UCSD-AML1 (cell line): ENCODE results near the gene IPO5.

Experiments used
- DNase-seq: peaks from one replicate; lab custom pipeline; 2025; ENCODE audit not compliant: unreplicated experiment; lab: John Stamatoyannopoulos, UW

The IPO5 gene

GRCh38 chr13:98054301-98054700, 100.8 kb downstream of the IPO5 start:
- DNase-seq = no peak

GRCh38 chr13:98055623-98056022, 102.1 kb downstream of the IPO5 start:
- DNase-seq = no peak

- no peak for DNase-seq
Observed at GRCh38 chr13:98056839-98057410, 103.5 kb downstream of the IPO5 start.

DNA sequence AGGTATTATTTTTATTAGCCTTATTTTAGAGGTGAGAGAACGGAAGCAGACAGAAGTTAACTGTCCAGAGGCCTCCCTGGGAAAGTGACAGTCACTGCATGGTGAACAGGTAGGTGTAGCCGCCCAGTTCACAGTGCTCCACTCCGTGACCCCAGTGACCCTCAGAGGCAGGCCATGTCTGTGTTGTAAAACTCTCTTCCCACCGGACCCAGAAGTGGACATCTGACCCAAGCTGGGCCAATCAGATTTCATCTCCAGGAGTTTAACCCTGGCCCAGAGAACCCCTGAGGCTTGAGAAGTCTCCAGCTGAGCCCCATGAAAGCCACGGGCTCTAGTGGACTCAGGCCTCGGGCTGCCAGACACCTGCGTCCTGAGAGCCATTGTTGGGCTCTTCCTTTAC, 105.8 kb downstream of the IPO5 start:
- no peak for DNase-seq

- DNase-seq = no peak
Observed at GRCh38 chr13:98060282-98060681, 106.8 kb downstream of the IPO5 start.

DNA sequence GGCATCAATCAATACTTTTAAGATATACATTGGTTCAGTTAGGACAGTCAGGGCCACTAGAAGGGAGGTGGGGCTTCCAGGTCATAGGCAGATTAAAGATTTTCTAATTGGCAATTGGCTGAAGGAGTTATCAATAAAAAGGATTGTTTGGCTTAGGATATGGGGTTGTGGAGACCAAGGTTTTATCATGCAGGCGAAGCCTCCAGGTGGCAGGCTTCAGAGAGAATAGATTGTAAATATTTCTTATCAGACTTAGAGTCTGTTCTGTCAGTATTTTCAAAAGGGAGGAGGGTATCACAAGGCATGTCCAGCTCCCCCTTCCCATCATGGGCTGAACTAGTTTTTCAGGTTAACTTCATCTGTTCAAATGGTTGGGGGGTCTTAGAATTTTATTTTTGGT, 112.0 kb downstream of the IPO5 start:
- no peak for DNase-seq

- DNase-seq = no peak
Observed at GRCh38 chr13:98066636-98067035, 113.2 kb downstream of the IPO5 start.

GRCh38 chr13:98068521-98068920, 115.0 kb downstream of the IPO5 start:
- no peak for DNase-seq

DNA sequence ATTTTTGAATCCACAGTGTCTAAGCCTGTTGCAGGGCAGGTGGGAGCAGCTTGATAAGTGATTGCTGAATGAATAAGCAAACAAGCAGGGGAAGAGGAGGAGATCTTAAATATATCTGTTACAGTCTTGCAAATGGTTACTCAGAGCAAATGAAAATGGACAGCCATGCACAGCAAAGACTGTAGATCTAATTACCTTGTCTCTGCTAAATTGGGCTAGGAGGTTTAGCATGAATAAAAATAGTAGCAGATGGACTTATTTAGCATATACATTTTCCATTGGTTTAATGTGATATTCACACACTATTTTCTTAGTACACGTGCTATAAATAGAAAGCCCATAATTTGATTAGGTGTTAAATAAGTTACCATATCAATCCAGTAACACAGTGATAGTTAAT, 116.5 kb downstream of the IPO5 start:
- no peak for DNase-seq

GRCh38 chr13:98071316-98071715, 117.8 kb downstream of the IPO5 start:
- DNase-seq = no peak

DNA sequence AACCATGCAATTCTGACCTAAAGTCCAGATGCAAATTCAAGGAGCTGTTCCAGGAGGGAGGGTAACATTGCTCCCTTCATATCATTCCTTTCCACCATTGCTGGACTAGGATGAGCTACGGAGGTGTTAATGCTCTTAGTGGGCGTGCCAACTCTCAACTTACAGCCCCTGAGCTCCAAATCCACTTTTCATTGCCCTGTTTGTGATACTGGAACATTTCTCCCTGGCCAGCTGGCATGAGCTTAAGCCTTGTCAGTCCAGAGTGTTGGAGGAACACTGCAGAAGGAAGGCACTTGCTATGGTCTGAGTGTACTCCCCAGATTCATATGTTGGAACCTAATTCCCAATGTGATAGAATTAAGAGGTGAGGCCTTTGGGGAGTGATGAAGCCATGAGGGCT, 119.0 kb downstream of the IPO5 start:
- DNase-seq = no peak
